Epithelial cell of proximal tubule (primary cell): ENCODE results near the gene OR52K1. TPM values are rescaled to one million over a fixed set of nuclear protein-coding genes. Genes with fewer than 3 reads are reported as not detected.
A peak's percentile ranks its signal among the peaks of the same experiment; 100 is the strongest.
"Not testable (repeated sequence)": the region's sequence is repeated elsewhere in the genome, so short reads cannot be mapped to it uniquely, and the experiment has no call there.

Experiments used
- DNase-seq: peaks from one replicate; pipeline ENCODE4 v3.0.0-alpha.2; 2011; ENCODE audit warnings: low read depth
- H3K4me3 ChIP-seq: 2 replicates; pipeline ENCODE4 v1.5.1; 2011; ENCODE audit warnings: low read depth, mild to moderate bottlenecking, low read length
- CTCF ChIP-seq: conservative IDR thresholded peaks from 2 replicates; pipeline ENCODE4 v1.5.1; 2012; ENCODE audit warnings: low read depth, mild to moderate bottlenecking, low read length
- total RNA-seq: library from RNA; depleted of rRNA; stranded (reverse); fragments of >200 nt; gene quantifications from 2 replicates; pipeline ENCODE4 v1.2.3, GENCODE V29; 2015

The OR52K1 gene
- total RNA-seq, 1 donor from 2014 or later, result not detected

GRCh38 chr11:4527926-4528325 is 45.5 kb downstream of the OR52K1 start:
- no peak overlapping the region for H3K4me3 ChIP-seq
- no peak for TF ChIP-seq CTCF

GRCh38 chr11:4531686-4532085 is 49.2 kb downstream of the OR52K1 start:
- DNase-seq, H3K4me3 ChIP-seq: not testable (repeated sequence)

More at GRCh38 chr11:4527926-4528325, 45.5 kb downstream of the OR52K1 start:
- no peak for DNase-seq

GRCh38 chr11:4539603-4540219 is 57.3 kb downstream of the OR52K1 start:
- TF ChIP-seq CTCF, result peak; percentile 91
- no peak overlapping the region for H3K4me3 ChIP-seq
- DNase-seq, result no peak

- H3K4me3 ChIP-seq, result no peak overlapping the region
- no peak for TF ChIP-seq CTCF
- DNase-seq, result no peak
Observed at GRCh38 chr11:4541071-4541470, 58.6 kb downstream of the OR52K1 start.

Other genes with a start within 250 kb of the OR52K1 start
- not detected in 2 replicates for gene OR52B4, start 114.3 kb upstream of the OR52K1 start, total RNA-seq
- 18.3 and 24.2 TPM in 2 replicates for gene TRIM21, start 88.9 kb upstream of the OR52K1 start, total RNA-seq
- not detected in 2 replicates for gene OR52K2, start 33.4 kb upstream of the OR52K1 start, total RNA-seq
- not detected in 2 replicates for gene OR52M1, start 62.5 kb downstream of the OR52K1 start, total RNA-seq
- gene OR52I2, start 99.1 kb downstream of the OR52K1 start, total RNA-seq, result not detected in 2 replicates
- gene OR52I1, start 111.4 kb downstream of the OR52K1 start, total RNA-seq, result not detected in 2 replicates
- 7.9 and 8.5 TPM in 2 replicates for gene TRIM68, start 125.6 kb downstream of the OR52K1 start, total RNA-seq
- gene OR51D1, start 154.8 kb downstream of the OR52K1 start, total RNA-seq, result not detected in 2 replicates
- not detected in 2 replicates for gene OR51E1, start 161.3 kb downstream of the OR52K1 start, total RNA-seq
- gene OR51E2, start 215.2 kb downstream of the OR52K1 start, total RNA-seq, result not detected in 2 replicates
- not detected in 2 replicates for gene MMP26, start 222.1 kb downstream of the OR52K1 start, total RNA-seq